ENCODE data around the gene MAD1L1.
A peak's percentile ranks its signal among the peaks of the same experiment; 100 is the strongest.

Gene MAD1L1

DNA sequence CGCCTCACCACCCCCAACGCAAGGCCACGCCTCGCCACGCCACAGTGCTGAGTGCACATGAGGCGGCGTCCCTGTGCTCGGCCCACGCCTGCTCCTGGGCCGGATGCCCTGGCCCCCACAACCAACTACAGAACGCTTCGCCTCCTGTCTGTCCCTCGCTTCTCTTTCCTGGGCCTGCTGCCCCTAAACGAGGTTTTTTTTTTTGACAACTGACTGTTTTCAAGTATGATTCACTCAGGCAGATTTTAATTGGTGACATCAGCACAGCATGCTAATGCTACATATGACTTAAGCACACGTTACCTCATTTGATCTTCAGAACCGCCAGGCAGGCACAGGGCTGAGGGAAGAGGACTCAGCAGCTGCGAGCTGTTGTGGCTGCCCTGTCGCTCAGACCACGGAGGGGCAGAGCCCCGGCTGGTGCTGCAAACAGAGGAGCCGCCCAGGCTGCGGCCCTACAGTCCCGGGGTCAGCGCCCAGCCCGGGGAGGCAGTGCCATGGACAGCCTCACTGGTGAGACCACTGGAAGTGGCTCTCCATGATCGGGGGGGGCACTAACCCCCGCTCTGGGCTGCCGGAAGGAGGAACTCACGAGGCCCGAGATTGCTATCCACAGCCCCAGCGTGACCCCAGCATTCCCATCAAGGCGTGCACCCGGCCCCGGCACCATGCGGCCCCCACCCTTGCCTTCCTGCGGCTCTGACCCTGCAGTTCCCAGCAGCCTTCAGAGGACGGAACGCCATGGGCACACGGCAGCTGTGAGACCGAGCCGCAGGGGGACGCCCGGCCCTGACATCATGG is 212.8 kb downstream of the MAD1L1 start:
- DNase-seq: peak; percentile 92

DNA sequence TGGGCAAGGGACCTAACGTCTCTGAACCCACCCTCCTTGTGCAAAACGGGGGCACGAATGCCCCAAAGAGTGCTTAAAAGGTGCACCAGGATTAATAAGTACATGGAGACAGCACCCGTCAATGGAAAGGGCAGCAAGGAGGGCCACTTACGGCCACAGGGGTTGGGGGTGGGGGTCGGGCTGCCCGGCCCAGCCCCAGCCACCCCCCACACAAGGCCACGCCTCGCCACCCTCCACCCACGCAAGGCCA is 213.4 kb downstream of the MAD1L1 start:
- DNase-seq: no peak

DNA sequence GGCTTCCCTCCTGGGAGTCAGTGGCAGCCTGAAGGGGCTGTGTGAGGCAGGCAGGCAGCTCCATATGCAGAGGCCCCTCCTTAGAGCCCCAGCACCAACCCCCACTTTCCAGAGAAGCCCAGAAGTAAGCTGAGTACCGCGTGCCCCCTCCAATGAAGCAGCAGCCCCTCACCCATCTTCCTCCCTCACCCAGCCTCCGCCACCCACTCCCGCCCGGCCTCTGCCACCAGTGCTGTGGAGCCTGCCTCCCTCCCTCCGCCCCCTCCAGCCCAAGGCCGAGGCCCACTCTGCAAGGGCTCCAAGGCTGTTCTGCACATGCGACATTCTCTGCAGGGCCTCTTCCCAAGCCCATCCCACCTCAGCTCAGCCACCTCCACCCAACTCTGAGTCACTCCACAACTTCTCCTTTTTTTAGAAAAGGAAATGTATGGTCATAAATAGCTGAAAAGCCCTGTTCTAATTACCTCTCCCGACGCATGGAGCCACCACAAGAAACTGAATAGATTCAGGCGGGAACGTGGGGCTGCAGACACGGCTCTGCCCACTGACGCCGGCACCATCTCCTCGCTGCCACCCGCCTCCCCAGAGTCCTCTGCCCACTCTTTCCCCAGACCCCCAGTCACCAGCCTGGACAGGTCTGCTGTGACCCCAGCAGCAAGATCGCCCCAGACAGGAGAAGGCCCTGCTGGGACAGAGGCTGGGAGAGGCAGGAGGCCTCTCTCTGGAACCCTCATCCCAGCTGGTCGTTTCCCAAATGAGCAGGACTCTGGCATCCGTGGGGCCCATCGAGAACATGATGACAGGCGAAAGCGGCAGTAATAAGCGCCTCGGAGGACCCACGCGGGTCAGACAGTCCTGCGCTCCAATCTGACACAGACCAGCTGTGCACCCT is 213.9 kb downstream of the MAD1L1 start:
- DNase-seq: peak; percentile 95

DNA sequence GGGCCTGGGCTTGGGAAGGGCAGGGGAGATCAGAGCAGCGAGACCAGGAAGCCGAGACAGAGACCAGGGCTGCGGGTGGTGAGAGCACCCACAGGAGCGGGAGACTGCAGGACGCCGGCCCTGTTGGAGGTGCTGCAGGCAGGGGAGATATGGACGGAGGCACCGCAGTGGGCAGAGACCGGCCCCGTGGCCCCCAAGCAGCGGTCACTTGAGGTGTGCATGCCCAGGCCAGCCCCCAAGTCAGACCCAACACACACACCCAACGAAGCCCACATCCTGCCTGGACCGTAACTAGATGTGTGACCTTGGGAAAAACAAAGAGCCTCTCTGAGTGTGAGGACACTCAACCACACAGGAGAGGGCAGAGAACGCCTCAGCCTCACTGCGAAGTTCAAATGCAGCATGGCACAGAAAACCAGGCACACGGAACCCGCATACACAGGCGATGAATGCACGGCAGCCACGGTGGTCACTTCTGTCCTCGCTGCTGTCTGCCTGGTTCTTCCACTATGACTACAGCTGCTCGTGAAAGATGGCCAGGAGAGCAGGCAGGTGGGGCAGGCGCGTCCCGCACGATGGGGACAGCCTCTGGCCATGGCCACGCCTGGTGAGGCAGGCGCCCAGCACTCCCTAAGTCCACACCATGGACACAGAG is 214.7 kb downstream of the MAD1L1 start:
- no peak for DNase-seq

DNA sequence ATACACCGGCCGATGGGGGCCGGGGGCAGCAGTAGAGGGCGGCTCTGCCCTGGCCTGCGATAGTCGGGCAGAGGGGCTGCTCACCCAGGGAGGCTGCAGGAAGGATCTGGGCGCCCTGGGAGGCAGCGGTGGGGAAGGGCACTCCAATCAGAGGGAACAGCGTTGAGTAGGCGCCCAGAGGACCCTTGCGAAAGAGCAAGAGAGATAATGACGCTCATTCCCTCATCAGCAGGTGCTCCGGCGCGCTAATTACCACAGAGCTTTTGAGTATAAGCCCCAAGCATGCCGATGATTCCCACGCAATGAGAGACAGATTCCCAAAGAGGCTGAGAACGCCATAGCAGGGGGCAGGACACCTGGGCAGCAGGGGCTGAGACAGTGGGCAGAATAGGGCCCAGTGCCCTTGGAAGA is 215.3 kb downstream of the MAD1L1 start:
- DNase-seq: no peak

DNA sequence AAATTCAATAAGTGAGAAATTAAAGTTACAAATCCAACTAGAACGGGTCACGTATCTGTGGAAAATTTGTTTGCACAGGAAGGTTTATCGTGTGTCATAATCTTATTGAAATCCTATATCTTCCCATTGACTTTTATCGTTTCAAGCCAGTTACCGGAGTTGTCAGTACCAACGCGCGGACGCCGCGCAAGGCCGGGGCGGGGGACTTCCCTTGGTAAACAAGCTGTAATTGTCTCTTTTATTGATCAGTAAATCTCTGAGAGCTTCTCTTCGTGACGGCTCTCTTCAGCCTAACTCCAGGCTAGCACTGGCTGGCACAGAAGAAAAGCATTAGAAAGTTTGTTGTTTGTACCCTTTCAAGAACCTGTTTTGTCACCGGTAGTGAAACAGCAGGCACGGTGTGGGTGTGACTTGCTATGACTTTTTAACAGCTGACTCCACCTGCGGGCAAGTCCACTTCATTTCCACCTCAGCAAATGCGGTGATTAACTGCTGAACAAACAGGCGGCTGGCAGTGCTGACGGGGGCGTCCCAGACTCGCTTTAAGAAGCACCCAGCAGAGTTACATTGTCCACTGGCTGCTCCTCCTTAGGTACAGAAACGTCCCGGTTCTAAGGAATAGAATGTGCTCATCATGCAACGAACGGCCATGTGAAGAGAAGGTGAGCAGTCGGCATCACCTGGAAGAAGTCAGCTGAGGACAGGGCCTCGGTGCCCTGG is 215.8 kb downstream of the MAD1L1 start:
- DNase-seq: no peak

DNA sequence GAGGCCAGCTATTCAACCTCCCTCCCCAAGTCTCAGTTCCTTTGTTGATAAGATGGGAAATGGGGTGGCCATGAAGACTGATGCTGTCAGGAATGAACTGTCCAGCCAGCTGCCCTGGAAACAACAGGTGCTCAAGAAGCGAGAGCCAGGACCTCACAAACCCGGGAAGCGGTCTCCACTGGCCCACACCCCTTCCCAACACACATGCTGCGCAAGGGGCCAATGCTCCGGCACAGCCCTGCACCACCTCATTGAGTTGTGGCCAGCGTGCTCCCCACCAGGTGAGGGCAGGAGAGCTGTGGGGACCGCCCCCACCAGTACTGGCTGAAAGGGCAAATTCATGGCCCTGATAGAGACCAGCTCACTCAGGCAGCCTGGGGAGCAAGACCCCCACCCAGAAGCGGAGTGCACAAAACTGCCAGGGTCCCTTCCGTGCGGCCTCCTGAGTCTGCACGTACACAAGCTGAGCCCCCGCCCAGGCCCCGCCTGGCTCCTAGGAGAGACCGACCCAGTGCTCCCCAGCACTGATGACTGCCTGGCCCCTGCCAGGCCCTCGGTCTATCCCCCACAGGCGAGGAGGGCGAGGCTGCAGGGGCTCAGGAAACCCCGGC is 216.6 kb downstream of the MAD1L1 start:
- DNase-seq: no peak

DNA sequence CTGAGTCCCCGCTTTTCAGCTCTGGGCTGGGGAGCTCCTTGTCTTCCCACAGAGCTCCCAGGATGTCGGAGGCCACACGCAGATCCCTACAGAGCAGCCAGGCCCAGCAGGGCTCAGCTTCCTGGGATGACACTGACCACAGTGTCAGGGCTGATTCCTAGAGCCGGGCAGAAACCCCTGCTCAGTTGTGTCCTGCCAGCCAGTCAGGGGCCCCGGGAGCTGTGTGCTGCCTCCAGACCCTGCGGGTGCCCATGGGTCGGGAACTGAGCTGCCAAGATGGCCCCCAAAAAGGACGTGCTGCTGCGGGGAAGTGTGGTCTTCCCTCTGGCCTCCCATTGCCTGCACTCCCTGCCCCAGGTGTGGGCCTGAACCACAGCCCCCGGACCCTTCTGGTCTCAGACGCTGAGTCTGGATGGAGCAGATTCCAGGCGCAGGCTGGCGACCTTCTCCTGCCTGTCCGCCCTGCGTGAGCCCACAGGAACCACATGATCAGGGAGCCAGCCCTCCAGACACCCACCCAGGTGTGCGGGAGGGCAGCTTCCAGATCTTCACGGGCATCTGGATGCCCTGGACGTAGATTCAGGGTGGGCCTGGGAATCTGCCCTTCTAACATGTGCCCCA is 217.4 kb downstream of the MAD1L1 start:
- no peak for DNase-seq

DNA sequence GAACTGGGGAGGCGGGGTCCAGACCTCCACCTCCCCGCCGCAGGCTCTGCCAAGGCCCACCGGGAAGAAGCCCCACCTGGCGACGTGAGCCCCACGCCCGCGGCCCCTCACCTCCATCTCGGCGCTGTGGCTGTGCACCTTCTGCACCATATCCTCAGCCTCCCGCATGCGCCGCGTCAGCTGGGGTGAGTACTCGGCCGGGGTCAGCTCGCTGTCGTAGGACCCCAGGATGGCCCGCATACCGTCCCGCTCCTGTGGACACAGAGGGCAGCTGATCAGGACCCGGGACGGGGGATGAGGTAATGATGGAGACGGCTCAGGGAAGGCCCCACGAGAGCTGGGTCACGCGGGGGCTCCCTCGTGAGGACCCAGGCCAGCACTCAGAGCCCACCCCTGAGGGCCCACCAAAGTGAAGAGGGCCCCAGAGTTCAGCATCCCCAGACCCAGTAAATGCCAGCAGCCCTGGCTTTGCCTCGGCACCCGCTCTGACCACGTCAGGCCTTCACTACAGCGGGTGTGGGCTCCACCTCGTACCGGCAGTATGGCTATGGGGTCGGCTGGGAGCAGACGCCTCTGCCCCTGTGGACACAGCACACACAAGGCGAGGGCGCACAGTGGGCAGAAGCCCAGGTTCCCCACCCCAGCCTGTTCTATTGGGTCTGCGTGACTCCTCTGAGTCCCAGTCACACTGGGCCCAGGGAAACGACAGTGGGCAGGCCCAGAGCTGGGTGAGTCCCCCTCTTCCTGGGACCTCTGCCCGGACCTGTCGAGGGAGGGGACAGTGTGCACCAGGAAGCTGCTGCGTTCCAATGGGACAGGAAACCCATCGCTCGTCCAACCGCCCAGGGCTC is 218.1 kb downstream of the MAD1L1 start:
- DNase-seq: no peak

DNA sequence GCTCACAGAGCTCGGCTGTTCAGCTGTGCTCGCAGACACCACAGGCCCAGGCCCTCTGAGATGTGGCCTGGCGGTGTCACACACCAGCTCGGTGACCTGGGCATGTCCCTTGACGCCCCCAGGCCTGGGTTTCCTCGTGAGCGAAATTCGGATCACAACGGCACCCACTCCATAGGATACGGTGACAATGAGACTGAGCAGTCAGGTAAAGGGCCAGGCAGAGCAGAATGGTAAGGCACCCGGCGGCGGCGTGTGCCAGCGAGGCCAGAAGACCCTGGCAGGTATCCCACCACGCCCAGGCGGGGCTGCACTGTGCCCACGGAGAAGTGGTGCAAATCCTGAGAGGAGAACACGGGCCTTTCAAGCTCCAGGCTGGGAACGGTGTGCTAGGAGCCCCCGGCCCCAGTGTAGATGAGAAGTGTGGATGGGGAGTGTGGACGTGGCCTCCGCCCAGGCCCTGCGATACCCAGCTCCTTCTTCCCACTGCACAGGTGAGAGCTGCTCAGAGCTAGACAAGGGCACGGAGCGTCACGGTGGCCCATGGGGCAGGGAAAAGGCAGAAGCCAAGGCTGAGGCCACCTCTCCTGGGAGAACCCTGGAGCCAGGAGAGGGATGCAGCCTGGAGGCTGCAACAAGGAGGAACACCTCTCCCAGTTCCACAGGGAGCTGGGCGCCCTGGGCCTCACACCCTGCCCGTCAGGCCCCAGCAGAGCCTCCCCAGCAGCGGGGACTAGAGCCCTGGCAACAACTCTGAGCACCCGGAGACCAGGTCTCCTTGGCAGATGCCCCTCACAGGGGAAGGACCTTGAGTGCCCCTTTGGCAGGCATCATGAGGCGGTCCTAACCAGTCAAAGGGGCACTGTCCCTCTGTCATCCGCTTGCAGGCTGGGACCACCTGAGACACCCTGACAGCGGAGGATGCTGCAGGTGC is 219.1 kb downstream of the MAD1L1 start:
- DNase-seq: no peak

DNA sequence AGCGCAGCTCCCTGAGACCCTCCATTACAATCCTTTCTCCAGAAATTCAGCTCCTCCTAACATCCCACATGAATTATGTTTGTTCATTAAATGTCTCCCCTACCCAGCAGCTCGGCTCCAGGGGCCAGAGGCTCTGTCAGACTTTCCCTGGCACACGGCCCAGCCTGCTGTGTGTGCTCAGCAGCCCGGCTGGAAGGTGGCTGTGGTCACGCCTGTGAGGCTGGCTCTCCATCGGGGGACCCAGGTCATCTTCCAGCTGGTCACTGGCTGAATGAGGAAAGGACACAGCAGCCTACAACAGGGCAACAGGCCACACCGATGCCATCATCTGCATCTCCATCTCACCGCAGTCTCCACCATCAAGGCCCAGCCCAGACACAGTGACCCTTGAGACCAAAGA is 219.8 kb downstream of the MAD1L1 start:
- DNase-seq: no peak

DNA sequence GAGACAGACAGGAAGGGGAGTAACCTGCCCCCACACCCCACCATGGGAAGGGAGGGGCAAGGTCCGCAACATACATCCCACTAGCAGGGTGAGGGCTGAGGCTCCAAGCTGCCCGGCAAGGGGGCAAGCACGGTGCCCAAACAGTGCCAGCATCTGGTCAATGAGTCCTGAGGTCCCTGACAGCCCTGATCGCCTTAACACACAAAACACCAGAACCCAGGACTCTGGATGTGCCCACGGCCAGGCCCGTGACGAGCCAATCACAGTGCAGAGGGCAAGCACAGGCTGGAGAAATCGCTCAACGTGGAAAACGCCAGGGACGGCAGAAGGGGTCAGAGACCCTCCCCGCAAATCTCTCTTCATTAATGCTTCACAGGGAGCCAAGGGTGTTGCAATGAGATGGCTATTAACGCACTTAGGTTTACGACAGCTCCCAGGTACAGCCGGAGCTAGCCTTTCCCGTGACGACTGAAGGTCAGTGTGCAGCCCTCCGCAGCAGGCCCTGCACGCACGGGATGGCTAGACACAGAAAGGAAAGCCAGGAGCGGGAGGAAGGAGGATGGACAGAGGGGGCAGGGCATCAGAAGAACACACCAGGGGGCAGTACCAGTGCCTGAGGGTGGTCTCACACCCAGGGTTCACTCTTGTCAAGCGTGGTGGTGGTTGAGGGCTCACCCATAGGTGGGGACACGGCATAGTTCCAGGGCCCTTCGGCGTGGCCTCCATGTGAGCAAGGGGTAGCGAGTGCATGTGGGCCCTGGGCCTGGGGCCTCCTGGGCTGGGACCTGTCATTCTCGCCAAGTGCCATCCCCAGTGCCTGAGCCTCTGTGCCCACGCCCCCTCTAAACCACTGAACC is 220.5 kb downstream of the MAD1L1 start:
- DNase-seq: no peak

DNA sequence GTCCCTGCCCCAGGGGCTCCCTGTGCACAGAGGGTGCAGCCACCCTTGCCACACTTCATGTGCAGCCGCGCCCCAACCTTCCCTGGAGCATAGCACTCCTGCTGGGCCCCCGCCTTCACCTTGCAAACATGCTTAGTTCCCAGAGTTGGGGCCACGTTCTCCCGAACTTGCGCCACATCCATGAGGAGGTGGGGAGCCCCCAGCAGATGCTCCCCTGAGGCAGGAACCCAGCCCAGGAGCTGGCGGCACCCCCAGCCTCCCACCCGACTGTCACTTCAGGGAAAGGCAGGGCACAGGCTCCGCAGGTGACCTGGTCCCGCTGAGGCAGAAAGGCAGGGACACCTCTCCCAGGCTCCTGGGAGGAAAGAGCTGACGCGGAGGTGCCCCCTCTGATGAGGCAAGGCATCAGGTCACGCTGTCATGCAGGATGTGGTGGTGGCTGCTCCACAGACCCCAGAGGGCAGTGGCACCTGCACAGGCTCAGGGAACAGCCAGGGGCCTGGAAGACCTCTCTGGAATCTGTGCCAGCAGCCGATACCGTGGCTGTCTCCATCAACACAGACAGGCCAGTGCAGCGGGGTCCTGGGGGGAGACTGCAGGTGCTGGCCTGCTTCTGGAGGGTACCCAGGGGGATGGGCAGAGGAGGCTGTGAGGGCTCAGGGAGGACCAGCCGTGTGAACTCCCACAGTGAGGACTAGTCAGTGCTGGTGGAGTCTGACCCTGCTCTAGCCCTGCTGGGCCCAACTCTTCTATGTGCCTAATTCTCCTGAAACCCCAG is 221.3 kb downstream of the MAD1L1 start:
- no peak for DNase-seq

DNA sequence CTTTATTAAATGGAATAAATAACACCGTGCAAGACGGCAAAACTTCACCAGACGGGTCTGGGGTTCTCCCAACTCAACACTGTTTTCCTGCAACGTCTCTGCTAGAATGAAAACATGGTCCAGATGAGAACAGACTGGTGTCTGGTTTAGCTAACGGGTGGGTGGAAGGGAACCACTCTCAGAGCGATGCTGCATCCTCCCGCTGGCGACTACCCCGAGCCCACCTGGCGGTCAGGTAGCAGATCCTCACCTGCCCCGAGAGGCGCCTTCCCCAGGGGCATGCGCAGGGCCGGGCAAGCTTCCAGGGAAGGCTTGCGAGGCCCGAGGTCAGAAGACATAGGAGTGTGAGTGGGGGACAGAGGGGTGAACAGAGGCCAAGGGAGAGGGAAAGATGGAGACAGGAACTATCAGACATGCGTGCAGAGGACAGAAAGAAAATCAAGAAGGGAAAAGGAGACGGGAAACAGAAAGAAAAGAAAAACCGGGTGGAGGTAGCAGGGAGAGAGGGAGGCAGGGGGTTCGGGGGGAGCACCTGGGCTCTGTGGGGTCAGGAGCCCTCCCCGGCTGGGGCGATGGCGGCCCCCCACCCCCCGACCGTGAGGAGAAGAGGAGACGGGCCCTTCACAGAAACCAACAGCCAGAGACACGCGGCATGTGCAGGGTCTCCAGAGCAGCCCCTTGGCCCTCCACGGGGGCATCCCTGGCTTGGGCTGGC is 222.0 kb downstream of the MAD1L1 start:
- no peak for DNase-seq

DNA sequence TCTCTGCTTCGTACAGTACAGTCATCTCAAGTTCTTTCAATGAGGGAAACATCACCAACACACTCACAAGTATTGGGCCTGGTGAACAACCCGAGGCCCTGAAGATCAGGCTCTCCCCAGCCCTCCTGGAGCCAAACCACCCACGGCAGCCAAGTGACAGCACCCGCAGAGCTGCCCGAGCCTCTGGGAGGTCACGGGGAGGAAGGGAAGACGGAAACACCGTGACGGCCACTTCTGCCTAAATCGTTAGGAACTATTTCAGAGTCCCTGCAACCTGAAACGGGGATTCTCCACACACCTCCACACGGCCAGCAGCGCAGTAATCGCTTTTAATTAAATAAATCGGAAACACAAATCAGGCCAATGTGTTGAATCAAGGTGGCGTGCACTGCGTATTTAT is 222.6 kb downstream of the MAD1L1 start:
- no peak for DNase-seq

DNA sequence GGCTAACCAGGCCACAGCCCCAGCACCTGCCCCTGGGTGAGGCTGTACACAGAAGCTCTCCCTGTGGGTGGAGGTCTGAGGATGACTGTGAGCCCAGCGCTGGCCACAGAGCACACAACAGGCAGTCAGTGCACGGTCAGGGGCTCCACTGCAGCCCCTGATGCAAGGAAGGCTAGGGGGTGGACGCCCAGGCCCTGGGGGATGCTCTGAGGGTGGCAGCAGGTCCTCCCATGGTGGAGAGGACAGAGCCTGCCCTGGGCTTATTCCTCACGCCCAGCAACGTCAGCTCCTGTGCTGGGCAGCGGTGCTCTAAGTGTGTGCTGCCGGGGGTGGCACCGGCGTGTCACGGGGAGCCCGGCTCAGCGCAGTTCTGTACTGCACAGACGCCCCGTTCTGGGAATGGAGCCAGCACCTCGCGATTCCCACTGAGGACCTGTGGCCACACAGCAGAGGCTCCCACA is 223.2 kb downstream of the MAD1L1 start:
- no peak for DNase-seq

DNA sequence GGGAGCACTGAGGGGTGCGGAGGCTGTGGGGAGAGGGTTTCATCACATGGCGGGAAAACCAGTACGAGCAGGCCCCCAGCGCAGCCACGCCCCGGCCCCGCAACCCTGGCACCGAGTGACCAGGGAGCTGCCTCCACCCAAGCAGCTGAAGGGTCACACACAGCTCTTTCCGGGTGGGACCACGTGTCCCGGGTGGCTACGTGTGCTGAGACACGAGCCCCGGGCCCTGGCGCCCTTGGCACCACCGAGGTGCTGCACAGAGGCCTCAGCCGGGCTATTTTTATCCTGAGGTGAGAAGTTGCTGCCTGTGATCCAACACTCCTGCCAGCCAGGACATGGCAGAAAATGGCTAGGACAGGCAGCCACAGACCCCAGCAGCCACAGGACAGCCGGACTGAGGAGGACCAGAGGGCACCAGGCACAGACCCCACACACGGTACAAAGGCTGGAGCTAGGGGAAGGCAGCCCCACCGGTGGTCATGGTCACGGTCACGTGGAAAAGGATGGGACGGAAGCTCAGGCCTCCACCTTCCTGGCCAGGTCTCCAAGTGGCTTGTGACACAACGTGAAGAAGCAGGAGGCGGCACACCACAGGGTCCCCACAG is 223.7 kb downstream of the MAD1L1 start:
- no peak for DNase-seq
